PFSK-1 (cell line): ENCODE data around the gene RRAGD.

ENCODE experiments used
- FOXP2 ChIP-seq: optimal IDR thresholded peaks from 2 replicates; pipeline ENCODE3; 2011; ENCODE audit warnings: borderline replicate concordance, control low read depth, inconsistent platforms; ENCODE audit not compliant: insufficient read depth; ENCODE audit errors: extremely low read length, extremely low read depth
- POLR2AphosphoS5 ChIP-seq: IDR thresholded peaks from 2 replicates; pipeline ENCODE4 v1.6.1; 2012; ENCODE audit warnings: low read depth, mild to moderate bottlenecking, control low read depth, low read length, moderate library complexity
- SIN3A ChIP-seq: IDR thresholded peaks from 2 replicates; pipeline ENCODE4 v1.6.1; 2012; ENCODE audit warnings: mild to moderate bottlenecking, low read length, moderate library complexity, borderline replicate concordance; ENCODE audit not compliant: insufficient read depth
- TAF1 ChIP-seq: IDR thresholded peaks from 2 replicates; pipeline ENCODE4 v1.6.1; 2012; ENCODE audit warnings: low read length, control low read depth, borderline replicate concordance; ENCODE audit not compliant: insufficient read depth
- TF ChIP-seq, protein P1 (sequence below), 2 experiments: IDR thresholded peaks; 2 replicates each; pipeline versions ENCODE4 v1.6.1 to v1.8.0; 2011 to 2012; ENCODE audit warnings: low read depth in 2 of 2, low read length in 2 of 2, control low read depth in 1 of 2, inconsistent platforms in 1 of 2, mild to moderate bottlenecking in 1 of 2, moderate library complexity in 1 of 2; ENCODE audit not compliant: insufficient read depth in 1 of 2

The RRAGD gene

DNA sequence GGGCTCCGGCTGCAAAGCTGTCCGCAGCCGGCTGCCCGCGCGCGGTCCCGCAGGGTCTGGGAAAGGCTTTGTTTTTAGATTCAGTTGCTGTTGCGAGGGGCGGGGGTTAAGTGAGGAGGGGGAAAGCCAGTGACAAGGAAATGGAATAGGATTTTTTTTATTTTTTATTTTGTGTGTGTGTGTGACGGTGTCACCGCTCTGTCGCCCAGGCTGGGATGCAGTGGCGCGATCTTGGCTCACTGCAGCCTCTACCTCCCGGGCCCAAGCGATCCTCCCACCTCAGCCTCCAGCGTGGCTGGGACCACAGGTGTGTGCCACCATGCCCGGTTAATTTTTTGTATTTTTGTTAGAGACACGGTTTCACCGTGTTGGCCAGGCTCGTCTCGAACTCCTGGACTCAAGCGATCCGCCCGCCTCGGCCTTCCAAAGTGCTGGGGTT, 58.9 kb downstream of the RRAGD start:
- no peak for TF ChIP-seq FOXP2
- no peak for TF ChIP-seq TAF1
- no peak for TF ChIP-seq POLR2AphosphoS5
- no peak for TF ChIP-seq SIN3A
- TF ChIP-seq, protein P1, sequence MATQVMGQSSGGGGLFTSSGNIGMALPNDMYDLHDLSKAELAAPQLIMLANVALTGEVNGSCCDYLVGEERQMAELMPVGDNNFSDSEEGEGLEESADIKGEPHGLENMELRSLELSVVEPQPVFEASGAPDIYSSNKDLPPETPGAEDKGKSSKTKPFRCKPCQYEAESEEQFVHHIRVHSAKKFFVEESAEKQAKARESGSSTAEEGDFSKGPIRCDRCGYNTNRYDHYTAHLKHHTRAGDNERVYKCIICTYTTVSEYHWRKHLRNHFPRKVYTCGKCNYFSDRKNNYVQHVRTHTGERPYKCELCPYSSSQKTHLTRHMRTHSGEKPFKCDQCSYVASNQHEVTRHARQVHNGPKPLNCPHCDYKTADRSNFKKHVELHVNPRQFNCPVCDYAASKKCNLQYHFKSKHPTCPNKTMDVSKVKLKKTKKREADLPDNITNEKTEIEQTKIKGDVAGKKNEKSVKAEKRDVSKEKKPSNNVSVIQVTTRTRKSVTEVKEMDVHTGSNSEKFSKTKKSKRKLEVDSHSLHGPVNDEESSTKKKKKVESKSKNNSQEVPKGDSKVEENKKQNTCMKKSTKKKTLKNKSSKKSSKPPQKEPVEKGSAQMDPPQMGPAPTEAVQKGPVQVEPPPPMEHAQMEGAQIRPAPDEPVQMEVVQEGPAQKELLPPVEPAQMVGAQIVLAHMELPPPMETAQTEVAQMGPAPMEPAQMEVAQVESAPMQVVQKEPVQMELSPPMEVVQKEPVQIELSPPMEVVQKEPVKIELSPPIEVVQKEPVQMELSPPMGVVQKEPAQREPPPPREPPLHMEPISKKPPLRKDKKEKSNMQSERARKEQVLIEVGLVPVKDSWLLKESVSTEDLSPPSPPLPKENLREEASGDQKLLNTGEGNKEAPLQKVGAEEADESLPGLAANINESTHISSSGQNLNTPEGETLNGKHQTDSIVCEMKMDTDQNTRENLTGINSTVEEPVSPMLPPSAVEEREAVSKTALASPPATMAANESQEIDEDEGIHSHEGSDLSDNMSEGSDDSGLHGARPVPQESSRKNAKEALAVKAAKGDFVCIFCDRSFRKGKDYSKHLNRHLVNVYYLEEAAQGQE (IDR thresholded peaks at IDR 0.05; ENCODE audit: insufficient read depth in 1 of 2, low read depth in 2 of 2, low read length in 2 of 2) = no peak

DNA sequence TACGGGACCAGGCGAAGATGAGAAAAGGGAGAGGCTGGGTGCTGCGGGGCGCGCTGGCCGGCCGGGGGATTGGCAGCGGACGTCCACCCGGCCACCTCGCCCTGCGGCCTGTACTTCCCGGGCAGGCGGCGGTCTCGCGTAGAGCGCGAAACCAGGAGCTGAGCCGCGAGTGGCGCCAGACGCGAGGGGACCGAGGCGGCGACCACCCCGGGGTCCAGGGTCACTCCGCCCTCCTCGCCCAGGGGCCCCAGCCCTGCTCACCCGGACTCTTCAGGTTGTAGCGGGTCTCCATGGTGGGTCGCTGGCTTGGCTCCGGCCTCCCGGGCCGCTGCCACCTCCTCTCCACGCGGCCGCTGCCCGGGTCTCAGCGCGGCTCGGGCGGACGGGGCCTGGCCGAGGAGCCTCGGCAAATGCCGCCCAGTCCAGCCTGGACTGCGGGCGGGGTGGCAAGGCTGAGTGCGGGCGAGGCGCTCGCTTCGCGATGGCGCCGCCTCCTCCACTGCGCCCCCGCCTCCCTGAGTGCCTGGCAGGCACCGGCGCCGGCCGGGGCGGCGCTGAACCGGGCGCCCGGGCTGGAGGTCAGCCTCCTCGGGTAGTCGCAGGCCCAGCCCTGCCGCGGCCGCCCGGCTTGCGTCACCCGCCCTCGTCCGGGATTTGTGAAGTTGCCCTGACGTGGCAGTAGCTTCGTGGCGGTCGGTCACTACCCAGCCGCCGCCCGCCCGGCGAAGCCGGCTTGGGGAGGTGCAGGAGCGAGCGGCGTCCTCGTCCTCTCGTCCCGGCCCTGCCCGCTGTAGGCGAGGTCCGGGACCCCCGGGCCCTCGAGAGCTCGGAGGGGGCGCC, 59.6 kb downstream of the RRAGD start, which contains the start of gene UBE2J1:
UBE2J1 (minus strand) TSS at position 445 of the 840 bp plus-strand sequence; CDS start at position 292, 153 bp downstream.
- TF ChIP-seq SIN3A (no peak), TAF1 (peak; percentile 81), POLR2AphosphoS5 (peak; percentile 64), FOXP2 (peak; percentile 65)
- TF ChIP-seq, protein P1 (IDR thresholded peaks at IDR 0.05; ENCODE audit: insufficient read depth in 1 of 2, low read depth in 2 of 2, low read length in 2 of 2) = peak in 1 of 2 experiments; percentile 27; a peak in 1 of 4 replicates

- TF ChIP-seq SIN3A (no peak), TAF1 (no peak), POLR2AphosphoS5 (no peak), FOXP2 (no peak)
- TF ChIP-seq, protein P1 (IDR thresholded peaks at IDR 0.05; ENCODE audit: insufficient read depth in 1 of 2, low read depth in 2 of 2, low read length in 2 of 2) = no peak
Measured at GRCh38 chr6:89351671-89352277, 60.3 kb downstream of the RRAGD start.

DNA sequence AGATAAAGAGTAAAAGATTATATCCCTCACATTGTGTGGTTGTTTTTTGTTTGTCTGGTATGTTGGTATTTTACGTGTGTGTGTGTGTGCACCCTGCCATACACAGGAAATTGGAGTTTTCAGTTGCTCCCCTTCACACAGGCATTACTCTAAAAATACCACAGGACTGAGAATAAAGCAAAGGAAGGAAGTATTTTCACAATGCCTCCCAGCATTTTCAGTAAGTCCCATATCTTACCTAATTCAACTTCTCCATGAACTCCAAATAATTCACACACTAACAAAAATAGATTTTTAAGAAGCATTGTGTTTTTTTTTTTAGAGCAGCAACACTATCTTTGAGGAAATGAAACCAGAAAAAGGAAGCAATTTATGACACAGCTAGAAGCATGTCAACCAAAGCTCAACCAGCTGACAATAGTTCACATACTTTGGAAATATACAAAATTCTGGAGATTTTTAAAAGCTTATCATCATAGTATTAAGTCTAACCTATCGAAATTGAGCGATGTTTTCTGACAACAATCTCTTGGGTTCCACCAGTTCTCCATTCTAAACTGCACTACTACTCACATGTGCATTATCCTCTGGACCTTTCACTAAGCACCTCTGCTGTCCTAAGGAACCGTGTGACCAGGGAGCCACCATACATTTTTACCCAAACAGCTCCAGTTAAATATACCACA, 61.6 kb downstream of the RRAGD start:
- TF ChIP-seq, protein P1 (IDR thresholded peaks at IDR 0.05; ENCODE audit: insufficient read depth in 1 of 2, low read depth in 2 of 2, low read length in 2 of 2) = no peak
- TF ChIP-seq SIN3A = no peak
